Measurements from ENCODE around the gene DCTN5. TPM values are rescaled to one million over a fixed set of nuclear protein-coding genes. Genes with fewer than 3 reads are reported as not detected.
"Not testable (repeated sequence)": the region's sequence is repeated elsewhere in the genome, so short reads cannot be mapped to it uniquely, and the experiment has no call there.

DCTN5 gene
- total RNA-seq (10 to 100 TPM; 64.9 to 68.8 TPM), polyA plus RNA-seq (10 to 100 TPM; 43.8 to 65.8 (median 58.4) TPM), total RNA-seq (48.7 to 156 (median 102) reads per million in 6 experiments)

DNA sequence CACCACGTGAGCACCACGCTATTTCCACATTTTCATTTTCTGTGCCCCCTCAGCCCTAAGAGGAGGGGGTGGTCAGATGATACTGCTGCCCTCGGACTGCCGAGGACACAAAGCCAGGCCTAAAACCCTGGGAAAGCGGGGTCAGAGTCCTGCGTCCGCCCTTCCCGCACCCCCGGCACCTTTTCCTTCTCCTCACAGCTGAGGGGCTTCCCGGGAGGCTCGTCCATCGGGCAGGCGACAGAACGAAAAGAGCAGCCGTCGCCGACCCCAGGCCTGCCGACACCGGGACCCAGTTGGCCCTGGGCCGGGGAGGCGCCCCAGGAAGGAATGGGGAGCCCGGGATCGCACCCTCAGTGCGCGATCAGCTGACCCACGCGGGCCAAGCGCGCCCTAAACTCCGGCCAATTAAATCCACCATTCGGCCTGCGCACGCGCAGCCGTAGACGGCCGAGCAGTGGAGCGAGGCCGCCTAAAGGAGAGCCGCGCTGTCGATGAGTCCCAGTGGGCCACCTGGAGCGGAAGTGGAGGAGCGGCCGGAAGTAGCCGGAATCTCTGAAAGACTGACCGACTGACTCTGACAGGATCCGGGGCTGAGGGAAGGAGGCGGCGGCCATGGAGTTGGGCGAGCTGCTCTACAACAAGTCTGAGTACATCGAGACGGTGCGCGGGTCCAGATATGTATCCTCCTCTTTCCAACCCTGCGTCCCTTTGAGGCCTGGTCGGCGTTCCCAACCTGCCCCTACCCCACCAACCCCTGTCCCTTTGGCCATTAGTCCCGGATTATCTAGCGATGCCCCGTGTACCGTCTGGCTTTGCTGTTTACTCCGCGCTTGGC, at the start of gene DCTN5, which contains the start of gene PALB2:
Gene DCTN5 (plus strand): TSS at position 536 of the 835 bp plus-strand sequence. CDS start 77 bp downstream, at position 613.
Gene PALB2 (minus strand): TSS at position 380 of the 835 bp plus-strand sequence. CDS start 153 bp downstream, at position 227.
- Mint-ChIP-seq H3K4me1 (peaks cover 24 to 46% (median 43%) of the 10 kb centered on the region in 4 donors), H3K9me3 (no peaks in the 10 kb centered on the region), H3K4me3 (peak within 1 kb of the TSS; percentile 94 to 99 (median 98)), H3K36me3 (peaks cover 10 to 40% (median 16%) of the 10 kb centered on the region in 3 donors), H3K27me3 (no peaks in the 10 kb centered on the region), H3K27ac (peak within 1 kb of the TSS; percentile 94 to 99 (median 98))
- DNase-seq = peak; percentile 68 to 91 (median 76)
- POLR2A ChIA-PET = interaction anchor here (0.8 to 1.5 kb wide), 3 partner anchors 10 to 131 kb away, joined by 3 to 6 read pairs (median 4); partner anchors contain the start of genes GGA2 and NDUFAB1
- ATAC-seq = peak; percentile 95

DNA sequence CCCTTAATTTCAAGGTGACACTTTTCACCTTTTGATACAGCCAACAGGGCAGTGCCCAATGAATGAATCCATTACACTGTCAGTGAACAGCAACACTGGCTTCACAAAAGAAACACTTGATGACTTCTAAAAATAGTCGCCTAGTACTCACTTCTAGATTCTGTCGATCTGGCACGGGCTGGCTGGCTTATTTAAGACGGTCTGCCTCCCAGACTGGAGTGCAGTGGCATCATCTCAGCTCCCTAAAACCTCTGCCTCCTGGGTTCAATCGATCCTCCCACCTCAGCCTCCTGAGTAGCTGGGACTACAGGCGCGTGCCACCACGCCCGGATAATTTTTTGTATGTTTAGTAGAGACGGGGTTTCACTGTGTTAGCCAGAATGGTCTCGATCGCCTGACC, 47.1 kb upstream of the DCTN5 start:
- Mint-ChIP-seq H3K4me1 (peaks cover 10 to 52% (median 35%) of the 10 kb centered on the region in 4 donors), H3K36me3 (peaks cover 0 to 42% (median 3%) of the 10 kb centered on the region in 3 donors), H3K27ac (peak overlapping the region in 1 of 10 donors; percentile 45), H3K9me3 (no peaks in the 10 kb centered on the region), H3K4me3 (peak overlapping the region in 7 of 10 donors; percentile 11 to 50 (median 29)), H3K27me3 (no peaks in the 10 kb centered on the region)
- POLR2A ChIA-PET = no interaction called here
- DNase-seq = no peak
- no peak for ATAC-seq

DNA sequence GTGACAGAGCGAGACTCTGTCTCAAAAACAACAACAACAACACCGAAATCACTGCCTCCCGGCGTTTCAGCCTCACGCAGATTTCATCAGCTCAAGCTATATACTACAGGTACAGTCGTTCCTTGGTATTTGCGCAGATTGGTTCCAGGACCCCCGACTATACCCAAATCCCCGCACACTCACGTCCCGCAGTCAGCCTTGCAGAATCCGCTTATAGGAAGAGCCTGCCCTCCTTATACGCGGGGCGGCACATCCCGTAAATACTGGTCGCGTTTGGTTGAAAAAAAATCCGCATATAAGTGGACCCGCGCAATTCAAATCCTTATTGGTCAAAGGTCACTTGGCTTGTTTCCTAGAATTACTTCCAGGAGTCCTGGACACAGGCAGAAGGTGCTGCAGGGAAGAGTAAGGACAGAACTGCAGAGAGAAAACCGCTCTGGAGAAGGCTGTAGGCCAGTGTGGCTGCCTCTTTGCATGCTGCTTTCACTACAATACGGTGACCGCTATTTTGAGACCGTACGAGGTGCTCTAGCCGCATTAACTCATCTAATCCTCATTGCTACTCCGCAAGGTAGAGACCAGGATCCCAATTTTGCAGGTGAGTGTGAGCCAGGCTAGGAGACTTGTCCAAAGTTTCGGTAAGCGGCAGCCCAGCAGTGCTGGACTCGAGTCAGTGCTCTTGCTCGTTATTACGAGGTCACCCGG, 45.9 kb upstream of the DCTN5 start:
- Mint-ChIP-seq H3K36me3 (peaks cover 0 to 33% (median 3%) of the 10 kb centered on the region in 3 donors), H3K4me1 (peaks cover 10 to 50% (median 33%) of the 10 kb centered on the region in 4 donors), H3K4me3 (peak overlapping the region; percentile 73 to 89 (median 80)), H3K9me3 (no peaks in the 10 kb centered on the region), H3K27me3 (no peaks in the 10 kb centered on the region), H3K27ac (peak overlapping the region; percentile 45 to 88 (median 71))
- ATAC-seq (no peak), DNase-seq (no peak)
- POLR2A ChIA-PET = no interaction called here

GRCh38 chr16:23595951-23596720, 45.1 kb upstream of the DCTN5 start, which contains the start of gene NDUFAB1:
NDUFAB1 (minus strand) TSS chr16:23596316; CDS start chr16:23596290, 26 bp downstream.
- Mint-ChIP-seq H3K4me3 (peak within 1 kb of the TSS; percentile 73 to 91 (median 82)), H3K36me3 (peaks cover 0 to 28% (median 3%) of the 10 kb centered on the region in 3 donors), H3K27me3 (no peaks in the 10 kb centered on the region), H3K9me3 (no peaks in the 10 kb centered on the region), H3K4me1 (peaks cover 10 to 46% (median 30%) of the 10 kb centered on the region in 4 donors), H3K27ac (peak within 1 kb of the TSS; percentile 64 to 93 (median 86))
- DNase-seq = peak; percentile 78 to 93 (median 89)
- POLR2A ChIA-PET = interaction anchor here (0.6 to 1.4 kb wide), 3 partner anchors 29 to 138 kb away, joined by 3 read pairs; partner anchors contain the start of genes DCTN5 and PALB2
- peak; percentile 98 to 99 for ATAC-seq

GRCh38 chr16:23597003-23597756, 44.1 kb upstream of the DCTN5 start:
- Mint-ChIP-seq H3K36me3 (peaks cover 0 to 28% (median 3%) of the 10 kb centered on the region in 3 donors), H3K27me3 (no peaks in the 10 kb centered on the region), H3K4me3 (peak overlapping the region; percentile 19 to 80 (median 45)), H3K9me3 (no peaks in the 10 kb centered on the region), H3K27ac (peak overlapping the region in 7 of 10 donors; percentile 2 to 88 (median 71)), H3K4me1 (peaks cover 4 to 37% (median 20%) of the 10 kb centered on the region in 4 donors)
- ATAC-seq (no peak), DNase-seq (no peak)
- POLR2A ChIA-PET = interaction anchor here (0.6 to 1.4 kb wide), 5 partner anchors 16 to 139 kb away, joined by 3 to 5 read pairs (median 3); partner anchors contain the start of genes DCTN5 and PALB2

DNA sequence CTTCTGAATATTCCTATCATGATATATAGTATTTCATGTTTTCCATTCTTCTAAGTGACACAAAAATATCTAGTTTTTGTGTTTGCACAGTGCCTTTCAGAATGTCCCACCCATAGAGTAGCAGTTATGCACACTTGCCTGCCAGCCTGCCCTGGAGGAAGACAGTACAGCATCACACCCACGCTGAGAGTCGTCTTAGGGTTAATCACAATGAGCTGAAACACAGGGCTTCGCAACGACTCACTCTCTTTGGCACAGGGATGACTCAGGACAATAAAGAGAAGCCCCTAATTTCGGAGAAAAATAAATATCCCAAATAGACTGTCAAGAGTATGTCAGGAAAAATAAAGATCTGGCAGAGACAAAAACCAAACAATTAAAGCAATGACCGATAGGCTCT, 33.5 kb upstream of the DCTN5 start:
- DNase-seq (no peak), ATAC-seq (no peak)
- Mint-ChIP-seq H3K27ac (peak overlapping the region in 1 of 10 donors; percentile 41), H3K4me1 (no peaks in the 10 kb centered on the region), H3K36me3 (peaks cover 0 to 54% (median 4%) of the 10 kb centered on the region in 3 donors), H3K27me3 (no peaks in the 10 kb centered on the region), H3K9me3 (no peaks in the 10 kb centered on the region), H3K4me3 (no peak overlapping the region)
- POLR2A ChIA-PET = no interaction called here

DNA sequence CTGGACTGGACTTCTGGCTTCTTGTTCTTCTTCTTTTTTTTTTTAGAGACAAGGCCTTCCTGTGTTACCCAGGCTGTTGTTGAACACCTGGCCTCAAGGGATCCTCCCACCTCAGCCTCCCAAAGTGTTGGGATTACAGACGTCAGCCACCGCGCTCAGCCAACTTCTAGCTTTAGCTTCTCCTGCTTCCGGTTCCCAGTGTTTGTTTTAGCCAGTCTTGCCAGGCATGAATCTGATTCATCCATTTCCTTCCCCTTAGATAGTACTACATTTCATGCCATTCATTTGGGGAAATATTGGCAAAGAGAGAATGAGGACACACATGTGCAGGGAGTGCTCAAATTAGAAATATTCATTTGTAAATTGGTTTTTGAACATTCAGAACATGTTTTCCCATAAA, 33.1 kb upstream of the DCTN5 start:
- Mint-ChIP-seq H3K36me3 (peaks cover 0 to 53% (median 4%) of the 10 kb centered on the region in 3 donors), H3K9me3 (no peaks in the 10 kb centered on the region), H3K27me3 (no peaks in the 10 kb centered on the region), H3K4me1 (no peaks in the 10 kb centered on the region), H3K4me3 (no peak overlapping the region), H3K27ac (peak overlapping the region in 2 of 10 donors; percentile 41 to 43)
- ATAC-seq (no peak), DNase-seq (no peak)
- POLR2A ChIA-PET = no interaction called here

- ATAC-seq (no peak), DNase-seq (no peak)
- H3K9me3 Mint-ChIP-seq = no peaks in the 10 kb centered on the region
- no peaks in the 10 kb centered on the region for H3K4me1 Mint-ChIP-seq
- H3K36me3 Mint-ChIP-seq = peaks cover 3 to 51% (median 4%) of the 10 kb centered on the region in 3 donors
- H3K4me3 Mint-ChIP-seq = no peak overlapping the region
- H3K27ac Mint-ChIP-seq = no peak overlapping the region
- no peaks in the 10 kb centered on the region for H3K27me3 Mint-ChIP-seq
- POLR2A ChIA-PET = no interaction called here
Measured at GRCh38 chr16:23609929-23610328, 31.3 kb upstream of the DCTN5 start.

DNA sequence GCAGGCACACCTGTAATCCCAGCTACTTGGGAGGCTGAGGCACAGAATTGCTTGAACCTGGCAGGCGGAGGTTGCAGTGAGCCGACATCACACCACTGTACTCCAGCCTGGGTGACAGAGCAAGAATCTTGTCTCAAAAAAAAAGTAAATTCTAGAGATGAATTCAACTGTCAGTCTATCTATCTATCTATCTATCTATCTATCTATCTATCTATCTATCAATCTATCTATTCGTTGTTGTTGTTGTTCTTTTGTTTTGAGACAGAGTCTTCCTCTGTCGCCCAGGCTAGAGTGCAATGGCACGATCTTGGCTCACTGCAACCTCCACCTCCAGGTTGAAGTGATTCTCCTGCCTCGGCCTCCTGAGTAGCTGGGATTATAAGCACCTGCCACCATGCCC, 30.4 kb upstream of the DCTN5 start:
- H3K4me3 Mint-ChIP-seq, DNase-seq, H3K27ac Mint-ChIP-seq, H3K27me3 Mint-ChIP-seq, H3K9me3 Mint-ChIP-seq, ATAC-seq, H3K4me1 Mint-ChIP-seq, POLR2A ChIA-PET: not testable (repeated sequence)
- H3K36me3 Mint-ChIP-seq = peaks cover 3 to 48% (median 4%) of the 10 kb centered on the region in 3 donors

DNA sequence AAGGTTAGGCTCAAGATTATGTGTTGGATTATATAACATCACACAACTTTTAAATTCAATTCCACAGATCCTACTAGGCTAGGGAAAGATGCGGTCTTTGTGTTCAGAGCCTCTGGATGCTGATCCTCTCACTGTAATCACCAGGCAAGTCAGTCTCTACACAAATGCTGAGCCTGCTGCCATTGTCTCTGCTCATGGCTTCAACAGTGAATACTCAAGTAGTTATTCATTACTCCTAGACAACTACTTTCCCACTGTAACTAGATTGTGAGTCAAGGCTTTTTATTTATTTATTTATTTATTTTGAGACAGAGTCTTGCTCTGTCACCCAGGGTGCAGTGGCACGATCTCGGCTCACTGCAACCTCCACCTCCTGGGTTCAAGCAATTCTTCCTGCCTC, 29.3 kb upstream of the DCTN5 start:
- ATAC-seq (no peak), DNase-seq (no peak)
- no peak overlapping the region for H3K4me3 Mint-ChIP-seq
- H3K36me3 Mint-ChIP-seq = peaks cover 4 to 46% (median 4%) of the 10 kb centered on the region in 3 donors
- no peaks in the 10 kb centered on the region for H3K4me1 Mint-ChIP-seq
- POLR2A ChIA-PET = interaction anchor here (0.7 kb wide), 1 partner anchor 266 kb away, joined by 3 read pairs; no protein-coding TSS in a partner anchor
- no peak overlapping the region for H3K27ac Mint-ChIP-seq
- H3K9me3 Mint-ChIP-seq = no peaks in the 10 kb centered on the region
- H3K27me3 Mint-ChIP-seq = no peaks in the 10 kb centered on the region

- Mint-ChIP-seq H3K27ac (no peak overlapping the region), H3K36me3 (peaks cover 6 to 63% (median 14%) of the 10 kb centered on the region in 3 donors), H3K9me3 (no peaks in the 10 kb centered on the region), H3K27me3 (no peaks in the 10 kb centered on the region), H3K4me1 (no peaks in the 10 kb centered on the region), H3K4me3 (no peak overlapping the region)
- POLR2A ChIA-PET = no interaction called here
- no peak for DNase-seq
- no peak for ATAC-seq
Measured at GRCh38 chr16:23615805-23616204, 25.5 kb upstream of the DCTN5 start.

Measured in naive thymus-derived CD8-positive, alpha-beta T cell (primary cell).